ENCODE results near the gene GPR183.

GPR183 gene

DNA sequence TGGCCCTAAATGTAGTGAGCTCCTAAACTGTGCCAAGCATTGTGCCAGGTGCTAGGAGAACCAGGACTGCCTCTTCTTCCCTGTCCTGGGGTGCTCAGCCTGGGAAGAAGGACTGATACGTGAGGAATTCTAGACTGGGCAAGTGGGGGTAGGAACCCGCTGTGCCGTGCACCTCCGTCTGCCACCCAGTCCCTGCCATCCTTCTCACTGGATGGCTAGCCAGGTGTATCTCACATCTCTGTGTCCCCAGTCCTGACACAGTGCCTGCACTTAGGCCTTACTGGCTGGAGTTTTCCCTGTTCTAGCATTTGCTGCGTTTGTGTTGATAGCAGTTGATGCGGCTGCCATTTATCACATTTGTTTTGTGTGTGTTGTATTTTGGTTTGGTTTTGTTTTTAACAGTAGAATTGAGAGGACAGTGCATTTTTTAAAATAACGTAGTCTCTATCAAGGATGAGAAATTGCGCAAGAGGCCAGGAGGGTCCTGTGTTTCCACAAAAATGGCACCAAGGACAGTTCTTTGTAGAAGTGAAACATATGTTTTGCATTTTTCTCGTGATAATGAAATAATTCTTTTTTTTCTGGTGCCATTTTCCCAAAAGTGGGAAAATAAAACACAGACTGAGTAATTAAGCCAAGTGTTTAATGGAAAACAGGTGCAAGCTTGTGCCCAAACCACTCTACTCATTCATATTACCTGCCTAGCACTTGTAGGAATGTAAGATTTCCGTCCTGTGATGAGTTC is 4.7 kb upstream of the GPR183 start:
- DNase-seq (ENCODE audit: low read depth), result no peak

DNA sequence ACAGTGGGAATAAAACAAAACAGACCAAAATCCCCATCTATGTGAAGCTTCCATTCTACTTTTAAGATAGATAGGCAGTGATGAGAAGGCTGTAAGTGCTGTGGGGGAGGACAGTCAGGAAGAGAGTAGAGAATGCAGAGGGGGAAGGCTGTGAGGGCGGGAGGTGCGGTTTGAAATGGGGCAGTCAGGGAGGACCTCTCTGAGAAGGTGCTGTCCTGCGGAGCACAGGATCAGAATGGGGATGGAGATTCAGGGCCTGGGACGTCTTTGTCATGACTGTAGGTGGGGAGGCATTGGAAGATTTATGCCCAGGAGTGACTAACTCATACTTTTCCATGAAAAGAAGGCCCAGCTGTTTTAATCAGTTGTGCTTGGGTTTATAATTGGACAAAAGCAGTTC is 3.9 kb upstream of the GPR183 start:
- no peak for DNase-seq (ENCODE audit: low read depth)

DNA sequence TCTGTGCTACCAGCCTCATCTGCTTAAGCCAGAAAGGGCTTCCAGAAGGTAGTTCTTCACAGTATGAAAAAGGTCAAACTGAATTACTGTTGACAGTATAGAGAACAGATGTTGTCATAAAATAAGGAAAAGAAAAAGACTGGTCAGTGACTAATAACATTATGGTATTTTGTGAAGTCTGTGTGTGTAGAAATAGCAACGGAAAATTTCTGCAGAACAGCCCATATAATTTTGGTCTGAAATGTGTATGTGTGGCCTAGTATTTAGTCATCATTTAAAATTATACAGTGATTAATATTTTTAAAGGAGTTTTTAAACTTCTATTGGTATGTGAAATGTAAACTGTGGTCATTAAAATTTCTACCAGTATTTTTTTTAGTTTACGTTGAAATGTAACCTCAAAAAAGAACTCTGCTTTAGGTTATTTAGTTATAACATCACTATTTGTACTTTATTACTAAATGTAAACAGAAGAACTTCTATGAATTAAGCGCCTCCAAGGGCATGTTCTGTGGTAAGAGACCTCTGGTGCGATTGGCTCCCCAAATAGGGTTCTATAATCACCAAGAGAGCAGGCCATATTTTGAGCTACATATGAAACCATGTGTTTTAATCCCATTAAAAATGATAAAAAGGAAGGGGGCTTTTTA is 3.3 kb upstream of the GPR183 start:
- DNase-seq (ENCODE audit: low read depth), result no peak

DNA sequence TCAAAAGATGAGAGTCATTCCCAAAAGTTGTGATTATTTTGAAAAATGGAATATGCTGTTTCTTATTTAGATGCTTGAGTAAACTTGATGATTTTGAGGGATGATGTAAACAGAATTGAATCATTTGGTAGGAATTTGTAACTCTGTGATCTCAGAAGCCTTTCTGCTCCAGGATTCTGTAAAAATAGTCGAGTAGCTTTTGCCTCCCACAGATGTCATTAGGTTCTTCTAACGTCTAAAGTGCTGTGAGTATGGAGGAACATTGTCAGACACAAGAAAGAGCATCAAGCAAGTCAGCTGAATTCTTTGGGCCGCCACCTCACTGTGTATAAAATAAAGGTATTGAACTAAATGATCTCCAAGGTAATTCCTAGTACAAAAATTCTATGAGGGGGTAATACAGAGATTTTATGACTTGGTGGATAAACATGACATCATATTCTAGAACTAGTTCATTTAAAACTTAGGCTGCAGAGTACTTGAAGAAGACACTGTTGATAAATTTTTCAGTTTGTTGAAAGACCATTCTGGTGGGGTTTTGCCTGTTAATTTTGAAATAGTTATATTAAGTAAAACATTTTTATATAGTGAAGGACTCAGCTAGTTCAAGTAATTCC is 1.4 kb upstream of the GPR183 start:
- no peak for DNase-seq (ENCODE audit: low read depth)

DNA sequence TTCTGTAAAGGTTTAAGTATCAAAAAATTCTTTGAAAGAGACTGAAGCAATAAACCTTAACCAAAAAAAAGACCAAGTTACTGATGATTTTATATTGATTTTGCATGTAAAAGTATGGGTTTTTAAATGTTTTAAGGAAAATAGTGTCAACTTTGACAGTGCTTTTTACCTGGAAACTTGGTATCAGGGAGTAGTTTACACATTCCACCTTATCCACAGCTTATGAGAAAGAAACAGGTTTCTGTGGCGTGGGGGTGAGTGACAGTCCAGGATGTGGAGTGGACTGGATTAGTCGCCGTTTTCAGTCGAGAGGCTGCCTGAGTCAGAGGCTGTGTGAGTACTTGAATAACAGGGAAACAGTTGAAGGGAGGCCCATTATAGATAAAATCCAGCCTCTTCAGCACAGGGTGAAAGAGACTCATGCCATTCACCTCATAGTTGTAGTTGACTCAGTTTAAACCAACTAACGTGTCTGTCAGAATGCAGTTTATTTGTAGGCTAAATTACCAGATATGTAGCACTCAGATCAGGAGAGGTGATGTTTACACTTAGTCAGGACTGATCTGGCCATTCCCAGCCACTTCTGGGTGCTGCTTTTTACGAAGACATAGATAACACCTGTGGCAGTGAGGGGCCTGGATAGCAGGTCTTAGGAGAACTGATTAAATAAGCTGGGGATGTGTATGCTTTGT is 595 bp upstream of the GPR183 start:
- DNase-seq (ENCODE audit: low read depth), result no peak

DNA sequence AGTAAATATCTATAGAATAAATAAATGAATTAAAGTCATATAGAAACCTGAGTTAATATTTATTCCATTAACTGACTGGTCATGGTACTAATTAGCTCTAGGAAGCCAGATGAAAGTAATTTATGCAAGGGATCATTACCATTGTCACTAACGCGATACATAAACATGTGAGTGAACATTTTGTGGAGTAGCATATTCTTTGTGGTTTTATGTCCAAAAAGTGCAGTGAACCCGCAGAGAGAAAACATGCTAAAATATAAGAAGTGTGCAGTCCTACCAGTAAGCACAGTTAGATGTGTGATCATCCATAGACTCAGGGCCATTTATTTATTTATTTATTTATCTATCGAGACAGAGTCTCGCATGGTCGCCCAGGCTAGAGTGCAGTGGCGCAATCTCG is 1.6 kb downstream of the GPR183 start:
- no peak for DNase-seq (ENCODE audit: low read depth)

DNA sequence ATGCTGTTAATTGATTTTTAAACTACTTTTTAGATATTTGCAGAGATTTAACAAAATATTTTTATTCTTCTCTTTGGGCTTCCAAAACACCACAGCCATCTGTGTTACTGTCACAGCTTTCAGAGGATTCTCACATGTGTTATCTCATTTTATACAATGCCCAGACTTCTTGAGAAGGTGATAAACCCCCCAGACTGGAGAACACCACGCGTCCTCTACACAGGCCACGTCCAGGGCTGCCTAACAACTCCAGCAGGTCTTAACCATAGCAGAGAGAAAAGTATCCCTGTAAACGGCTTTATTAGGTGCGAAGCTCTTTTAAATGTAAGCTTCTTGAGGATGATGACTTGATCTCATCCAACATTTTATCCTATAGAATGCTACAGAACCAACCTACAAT is 2.0 kb downstream of the GPR183 start:
- DNase-seq (ENCODE audit: low read depth), result no peak

DNA sequence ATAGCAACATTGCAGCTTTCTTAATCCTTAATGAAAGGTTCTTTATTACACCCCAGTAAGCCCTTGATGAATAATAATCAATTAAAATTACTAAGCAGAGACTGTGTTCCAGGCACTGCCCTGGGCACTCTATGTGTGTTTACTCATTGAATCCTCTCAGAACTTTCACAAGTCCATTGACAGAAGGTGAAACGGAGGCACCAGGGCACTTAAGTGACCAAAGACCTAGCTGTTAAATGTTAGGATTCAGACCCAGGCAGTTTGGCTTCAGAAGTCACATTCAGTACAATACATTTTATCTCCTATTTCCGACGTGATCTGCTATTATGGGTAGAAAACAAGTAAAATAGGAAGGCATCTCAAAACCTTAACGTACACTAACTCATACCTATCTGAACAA is 2.7 kb downstream of the GPR183 start:
- no peak for DNase-seq (ENCODE audit: low read depth)

DNA sequence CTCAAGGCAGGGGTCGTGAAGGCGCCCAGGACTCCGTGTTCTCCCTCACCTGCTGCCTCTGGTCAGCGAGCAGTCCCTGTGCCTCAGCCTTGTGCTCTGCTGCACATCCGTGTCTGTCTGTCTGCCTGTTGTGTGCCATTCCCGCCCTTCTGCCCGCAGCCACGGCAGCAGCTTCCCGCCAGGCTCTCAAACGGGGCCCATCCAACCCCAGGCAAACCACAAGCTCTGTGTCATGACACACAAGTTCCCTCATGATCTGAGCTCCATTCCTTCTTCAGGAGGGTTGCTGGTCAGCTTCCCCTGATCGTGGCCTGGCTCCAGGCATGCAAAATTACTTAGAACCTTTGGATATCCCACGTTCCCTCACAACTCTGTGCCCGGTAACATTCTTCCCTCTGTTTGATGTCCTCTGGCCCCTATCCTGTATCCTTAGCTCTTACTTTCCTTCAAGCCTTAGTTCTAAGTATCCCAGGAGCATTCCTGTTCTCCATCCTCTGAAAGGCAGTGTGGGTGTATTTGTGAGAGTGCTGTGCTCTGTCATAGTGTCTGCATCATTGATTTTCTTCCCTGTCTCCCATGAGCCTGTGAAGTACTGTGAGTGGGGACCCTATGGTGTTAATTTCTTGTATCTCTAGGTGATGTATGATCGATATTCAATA is 3.2 kb downstream of the GPR183 start:
- DNase-seq (ENCODE audit: low read depth), result no peak

DNA sequence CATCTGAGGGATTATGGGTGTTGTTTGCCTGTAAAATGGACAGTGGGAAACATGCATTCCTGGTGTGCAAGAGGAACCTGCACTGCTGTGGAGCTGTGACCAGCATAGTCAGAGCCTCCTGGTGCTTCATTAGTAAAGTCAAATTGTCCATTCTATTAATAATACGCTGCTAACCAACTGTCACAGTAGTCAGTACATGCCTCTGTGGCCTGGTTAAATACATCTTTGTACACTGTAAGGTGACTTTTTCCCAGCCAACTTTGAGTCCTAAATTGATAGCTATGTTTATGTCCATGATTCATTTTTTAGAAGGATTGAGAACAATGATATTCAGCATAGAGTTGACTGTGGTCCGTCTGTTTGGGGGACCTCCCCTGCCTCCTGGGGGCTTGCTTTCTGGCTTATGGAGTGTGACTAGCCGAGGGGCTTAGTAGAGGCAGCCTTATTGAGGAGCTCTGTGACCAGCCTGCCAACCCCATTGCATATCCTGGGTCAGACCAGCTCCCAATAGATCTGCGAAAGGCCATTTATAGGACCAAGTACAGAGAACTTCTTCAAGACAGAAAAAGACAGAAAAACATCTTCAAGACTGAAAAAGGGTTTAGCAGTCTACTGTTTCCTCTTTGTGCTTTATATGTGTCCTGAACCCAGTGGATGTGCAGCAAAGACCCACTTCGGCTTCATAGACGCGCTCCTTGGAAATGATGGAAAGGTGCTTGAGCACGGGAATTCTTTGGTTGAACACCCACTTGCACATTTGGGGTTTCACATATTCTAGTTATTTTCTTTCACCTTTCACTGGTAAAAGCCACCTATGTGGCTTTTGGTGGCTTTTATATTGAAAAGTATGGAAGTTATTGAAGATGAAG is 4.3 kb downstream of the GPR183 start:
- no peak for DNase-seq (ENCODE audit: low read depth)

DNA sequence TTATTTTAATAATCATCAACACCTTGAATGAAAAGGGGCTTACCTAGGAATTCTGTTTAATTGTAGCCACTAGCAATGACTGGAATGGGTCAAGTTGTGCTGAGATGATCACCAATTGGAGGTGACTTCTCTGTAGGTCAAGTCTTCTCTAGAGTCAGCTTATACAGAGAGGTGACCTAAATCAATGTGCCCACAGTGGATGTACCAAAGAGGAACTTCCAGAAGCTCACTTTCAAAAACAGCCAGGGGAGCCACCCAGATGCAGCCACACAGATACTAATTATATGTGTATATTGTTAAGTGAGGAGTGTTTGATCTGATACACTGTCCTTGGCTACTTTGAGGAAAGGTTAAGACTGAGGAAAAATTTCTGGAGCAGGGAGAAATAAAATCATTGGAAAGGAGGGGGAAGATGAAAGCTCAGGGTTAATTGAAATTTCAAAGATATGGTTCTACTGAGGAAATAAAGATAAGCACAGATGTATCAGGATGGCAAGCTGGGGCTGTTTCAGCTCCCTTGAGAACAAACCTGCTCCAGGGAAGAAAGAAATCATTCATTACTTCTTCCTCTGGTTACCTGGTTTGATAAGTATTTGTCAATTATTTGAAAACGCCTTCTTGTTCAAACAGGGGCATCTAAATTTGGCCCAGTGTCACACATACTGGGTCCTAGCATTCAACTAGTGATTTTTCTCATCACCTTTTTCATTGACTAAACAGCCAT is 5.1 kb downstream of the GPR183 start:
- DNase-seq (ENCODE audit: low read depth), result no peak

DNA sequence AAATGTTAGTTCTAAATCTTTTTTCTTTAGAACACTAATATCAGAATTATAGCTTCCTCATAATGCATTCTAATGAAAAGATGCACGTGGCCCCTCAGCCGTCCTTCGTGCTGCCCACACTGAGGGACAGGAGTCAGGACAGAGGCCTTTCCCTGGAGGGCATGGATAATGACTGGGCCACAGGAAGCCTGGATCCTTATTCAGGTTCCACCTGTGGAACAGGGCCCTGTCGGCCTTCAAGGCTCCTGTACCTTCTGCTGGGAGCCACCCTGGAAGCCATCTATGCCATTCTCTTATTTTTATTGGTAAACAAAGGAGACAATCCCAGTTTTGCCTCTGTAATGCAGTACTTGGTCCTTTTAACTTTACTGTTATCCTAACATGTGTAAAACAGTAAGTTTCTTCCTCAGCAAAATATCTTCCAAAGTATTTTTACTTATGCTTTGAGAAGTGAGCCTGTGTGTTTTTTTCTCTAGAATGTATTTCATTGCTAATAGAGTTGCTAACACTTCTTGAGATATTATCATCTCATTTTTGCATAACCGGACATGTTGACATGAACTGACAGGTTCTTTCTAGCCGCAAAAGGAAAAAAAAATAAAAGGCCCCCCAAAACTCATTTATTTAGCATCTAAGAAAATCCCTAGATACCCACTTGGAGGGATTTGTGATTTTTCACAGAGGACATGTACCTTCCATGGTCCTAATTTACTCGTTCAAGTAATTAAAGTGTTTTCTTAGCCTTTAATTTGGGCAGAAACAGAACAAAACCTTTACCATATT is 6.0 kb downstream of the GPR183 start:
- no peak for DNase-seq (ENCODE audit: low read depth)

DNA sequence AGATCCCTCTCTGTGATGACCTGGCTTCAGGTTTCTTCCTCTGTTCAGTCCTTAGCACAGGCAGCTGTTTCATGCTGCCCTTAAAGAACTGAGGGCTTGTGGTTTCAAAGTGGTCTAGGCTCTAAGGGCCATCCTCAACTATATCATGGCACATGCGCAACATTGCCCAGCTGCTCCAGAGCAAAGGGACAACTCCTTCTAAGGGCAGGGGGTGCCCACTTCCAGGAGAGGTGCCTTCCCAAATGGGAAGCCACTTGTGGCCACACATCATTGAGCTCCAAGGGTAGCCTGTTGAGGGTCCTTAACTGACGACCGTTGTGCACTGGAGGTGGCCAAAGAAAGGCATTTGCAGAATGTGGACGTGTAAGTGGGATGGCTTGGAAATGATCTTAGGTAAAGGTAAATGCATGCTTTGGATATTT is 7.3 kb downstream of the GPR183 start:
- DNase-seq (ENCODE audit: low read depth), result no peak

DNA sequence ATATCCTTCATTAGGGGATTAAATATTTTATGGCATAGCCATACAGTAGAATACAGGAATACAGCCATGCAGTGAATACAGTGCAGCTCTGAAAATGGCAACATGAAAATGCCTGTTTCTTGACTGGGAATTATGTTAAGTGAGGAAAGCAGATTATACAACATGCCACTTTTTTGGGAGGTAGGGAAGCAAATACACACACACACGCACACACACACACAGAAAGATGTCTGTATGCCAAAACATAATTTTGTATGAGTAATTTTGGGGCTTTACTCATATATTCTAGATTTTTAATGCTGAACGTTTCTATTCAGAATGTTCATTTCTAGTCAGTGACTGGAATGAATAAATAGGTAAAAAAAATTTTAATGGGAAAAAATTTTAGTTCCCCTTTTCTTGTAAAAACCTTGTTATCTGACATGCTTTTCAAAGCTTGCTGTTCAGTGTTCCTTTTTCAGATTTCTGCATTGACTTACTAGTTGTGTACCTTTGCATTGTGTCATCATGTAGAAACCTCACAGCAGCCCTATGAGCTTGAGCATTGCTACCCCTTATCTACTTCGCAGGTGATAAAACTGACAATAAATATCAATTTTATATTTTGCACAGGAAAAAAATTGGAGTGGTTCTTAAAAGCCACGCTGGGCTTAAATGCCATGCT is 7.8 kb downstream of the GPR183 start:
- no peak for DNase-seq (ENCODE audit: low read depth)

DNA sequence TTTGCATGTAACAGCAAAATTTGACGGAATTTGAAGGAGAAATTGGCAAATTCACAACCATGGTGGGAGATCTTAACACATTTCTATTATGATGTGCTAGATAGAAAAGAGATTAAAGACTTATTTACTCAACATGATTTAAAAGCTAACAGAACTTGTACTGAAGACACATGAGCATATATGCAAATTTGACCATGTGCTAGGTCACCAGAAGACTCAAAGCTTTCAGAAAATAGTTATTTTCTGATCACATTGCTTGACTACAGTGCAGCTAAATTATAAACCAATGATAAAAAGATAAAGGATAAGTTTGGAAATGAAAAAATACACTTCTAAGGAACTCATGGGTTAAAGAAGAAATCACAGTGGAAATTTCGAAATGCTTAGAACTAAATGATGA is 9.1 kb downstream of the GPR183 start:
- no peak for DNase-seq (ENCODE audit: low read depth)

DNA sequence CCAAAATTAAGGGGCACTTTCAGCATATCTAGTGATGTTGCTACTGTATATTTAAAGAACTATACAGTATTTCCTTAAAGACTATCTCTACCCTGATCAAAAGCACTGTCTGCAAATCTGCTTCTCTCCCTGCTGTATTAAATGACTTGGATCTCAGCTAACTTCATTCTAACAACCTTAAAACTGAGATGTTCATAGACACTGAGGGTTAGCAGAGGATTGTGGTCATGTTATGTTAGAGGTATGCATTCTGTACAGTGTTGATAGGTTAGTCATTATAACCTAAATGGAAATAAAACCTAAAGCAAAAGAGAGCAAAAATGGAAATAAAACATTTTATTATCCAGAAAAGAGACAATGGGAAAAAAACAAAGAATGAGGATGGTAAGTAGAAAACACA is 9.9 kb downstream of the GPR183 start:
- DNase-seq (ENCODE audit: low read depth), result no peak

DNA sequence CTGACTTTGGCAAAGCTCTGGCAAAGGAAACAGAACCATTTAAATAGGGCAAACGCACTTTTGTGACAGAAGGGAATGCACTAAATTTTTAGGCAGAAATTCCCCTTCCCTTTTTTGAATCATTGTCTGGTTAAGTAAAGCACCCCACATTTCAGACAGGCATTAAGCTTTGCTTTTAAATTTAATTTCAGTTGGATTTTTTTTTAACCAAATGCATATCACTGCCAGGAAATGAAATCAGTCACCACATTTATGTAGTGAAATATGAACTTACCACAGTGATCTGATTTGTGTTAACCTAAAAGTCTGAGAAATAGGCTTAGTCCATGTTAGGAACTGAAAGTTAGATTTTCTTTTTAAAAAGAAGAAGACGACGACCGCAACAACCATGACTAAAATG is 10.8 kb downstream of the GPR183 start:
- no peak for DNase-seq (ENCODE audit: low read depth)

DNA sequence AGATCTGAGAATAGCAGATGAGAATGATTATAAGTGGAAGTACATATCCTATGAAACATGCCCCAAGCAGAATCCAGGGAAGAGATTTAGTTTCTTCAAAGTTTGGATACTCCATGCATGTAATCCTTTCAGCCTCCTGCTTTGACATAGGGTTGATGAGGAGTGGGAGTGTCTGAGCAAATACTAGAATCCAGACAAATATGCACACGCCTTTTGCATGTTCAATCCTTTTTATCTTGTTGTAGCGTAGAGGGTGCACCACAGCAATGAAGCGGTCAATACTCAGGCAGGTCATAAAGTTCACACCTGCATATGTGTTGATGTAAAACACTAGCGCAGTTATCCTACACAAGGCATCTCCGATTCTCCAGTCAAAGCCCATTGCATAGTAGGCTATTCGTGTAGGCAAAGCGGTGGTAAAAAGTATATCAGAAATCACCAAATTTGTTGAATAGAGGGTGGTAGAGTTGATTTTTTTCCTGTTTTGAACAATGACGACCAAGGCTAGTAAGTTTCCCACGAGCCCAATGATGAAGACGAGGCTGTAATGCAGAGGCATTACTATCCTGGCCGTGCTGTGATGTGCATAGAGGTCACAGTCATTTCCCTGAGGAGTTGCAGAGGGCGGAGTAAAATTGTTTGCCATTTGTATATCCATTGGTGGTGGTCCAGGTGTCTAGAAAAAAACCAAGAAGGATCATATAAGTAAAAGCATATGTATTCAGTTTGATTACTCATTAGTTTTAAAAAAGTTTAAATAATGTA is 11.5 kb downstream of the GPR183 start:
- DNase-seq (ENCODE audit: low read depth), result no peak

DNA sequence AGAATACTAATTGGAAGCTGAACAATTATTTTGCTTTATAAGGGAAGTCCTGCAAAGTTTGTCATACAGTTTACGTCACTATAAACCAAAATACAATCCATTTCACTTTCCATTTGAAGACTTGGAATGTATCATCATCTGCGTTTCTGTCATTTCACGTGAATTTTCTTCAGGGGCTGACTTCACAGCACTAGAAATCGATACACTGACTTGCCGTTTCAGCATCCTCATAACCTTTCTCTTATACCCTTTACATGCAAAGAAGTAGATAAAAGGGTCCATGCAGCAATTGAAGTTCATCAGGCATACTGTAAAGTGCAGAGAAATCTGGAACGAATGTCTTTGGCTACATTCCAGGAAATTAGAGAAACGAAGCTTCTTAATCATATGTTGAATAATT is 12.2 kb downstream of the GPR183 start:
- no peak for DNase-seq (ENCODE audit: low read depth)
